NCI-H2081 treated with DMSO at 0.1 percent for 48 hours (cell line): Measurements from ENCODE around the gene C2CD4A.

Experiments
- DNase-seq: peaks from one replicate; lab custom pipeline; 2025; lab: John Stamatoyannopoulos, UW

The C2CD4A gene

DNA sequence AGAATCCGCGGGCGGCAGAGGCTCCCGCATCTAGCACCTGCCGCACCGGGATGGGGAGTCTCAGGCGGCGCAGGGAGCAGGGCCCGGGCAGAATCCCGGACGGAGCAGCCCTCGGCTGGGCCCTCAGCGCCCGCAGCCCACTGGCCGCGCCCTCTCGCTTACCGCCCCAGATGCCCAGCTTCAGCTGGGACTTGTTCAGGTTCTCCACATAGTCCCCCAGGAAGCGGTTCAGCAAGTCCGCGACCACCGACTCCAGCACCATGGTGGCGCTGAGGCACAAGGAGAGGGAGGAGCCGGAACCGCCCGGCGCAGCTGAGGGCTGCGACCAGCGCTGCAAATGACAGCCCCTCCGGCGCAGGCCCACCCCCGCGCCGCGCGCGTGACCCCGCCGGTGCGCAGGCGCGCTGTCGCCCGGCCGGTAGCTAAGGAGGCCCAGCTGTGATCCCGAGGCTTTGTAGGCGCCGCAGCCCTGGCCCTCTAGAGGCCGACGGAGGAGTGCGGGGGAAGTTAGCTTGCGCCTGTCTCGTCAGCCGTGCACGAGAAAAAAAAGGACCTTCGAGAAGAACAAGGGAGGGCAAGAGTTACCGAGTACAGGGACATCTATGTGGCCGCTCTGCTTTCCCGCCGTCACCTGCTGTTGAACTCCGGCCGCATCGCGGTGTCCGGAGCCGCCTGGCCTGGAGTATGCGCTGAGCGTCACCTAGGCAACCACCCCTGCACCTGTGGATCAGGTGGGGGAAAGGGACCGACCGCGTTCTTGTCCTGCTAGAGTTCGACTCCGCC lies 6.5 kb upstream of the C2CD4A start, which contains the start of gene VPS13C:
TSS of gene VPS13C (minus strand) at position 335 of the 783 bp plus-strand sequence. CDS start at position 262, 73 bp downstream.
- DNase-seq, result peak; percentile 81

DNA sequence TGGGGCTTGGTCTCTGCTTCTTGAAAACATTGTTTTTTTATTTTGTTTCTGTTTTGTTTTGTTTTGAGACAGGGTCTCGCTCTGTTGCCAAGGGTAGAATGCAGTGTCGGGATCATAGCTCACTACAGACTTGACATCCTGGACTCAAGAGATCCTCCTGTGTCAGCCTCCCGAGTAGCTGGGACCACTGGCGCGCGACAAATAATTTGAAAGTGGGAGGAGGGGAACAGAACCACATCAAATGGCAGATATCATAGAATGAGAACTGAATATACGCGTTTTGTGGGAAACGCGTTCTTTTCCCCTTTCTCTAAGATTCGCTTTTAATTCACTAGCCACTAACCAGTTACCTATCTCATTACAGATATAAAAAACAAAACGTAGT lies 5.9 kb upstream of the C2CD4A start:
- DNase-seq, result no peak

DNA sequence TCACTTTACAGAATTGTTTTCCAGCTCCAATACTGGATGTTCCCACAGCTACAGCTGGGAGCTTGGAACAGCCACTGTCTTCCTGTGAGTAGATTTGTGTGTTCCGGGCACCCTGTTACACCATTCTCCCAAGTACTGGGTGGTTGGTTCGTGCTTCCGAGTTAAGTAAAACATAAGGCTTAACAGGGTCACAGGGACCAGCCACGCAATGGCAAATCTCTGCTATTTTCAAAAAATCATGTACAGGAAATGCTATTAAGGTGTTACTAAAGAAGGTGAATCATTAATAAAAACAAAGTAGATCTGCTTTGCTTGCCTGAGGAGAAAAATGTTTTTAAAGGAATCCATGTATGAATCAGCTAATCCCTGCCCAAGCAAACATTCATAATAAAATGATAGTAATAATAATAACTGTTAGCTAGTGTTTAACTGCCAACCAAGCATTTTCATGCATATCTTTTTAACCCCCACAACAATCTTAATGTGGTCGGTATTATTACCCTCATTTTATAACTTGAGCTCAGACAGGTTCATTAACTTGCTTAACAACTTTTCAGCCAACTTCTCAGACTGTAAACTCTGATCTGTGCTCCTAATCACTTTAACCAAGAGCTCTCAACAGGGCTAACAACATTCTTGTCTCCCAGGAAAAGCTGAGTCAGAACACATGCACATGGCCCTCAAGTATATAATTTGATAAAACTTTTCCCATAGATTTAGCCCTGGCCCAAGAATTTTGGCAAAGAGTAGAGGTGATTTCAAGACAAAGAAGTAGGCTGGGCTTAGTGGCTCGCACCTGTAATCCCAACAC lies 2.7 kb upstream of the C2CD4A start:
- no peak for DNase-seq

DNA sequence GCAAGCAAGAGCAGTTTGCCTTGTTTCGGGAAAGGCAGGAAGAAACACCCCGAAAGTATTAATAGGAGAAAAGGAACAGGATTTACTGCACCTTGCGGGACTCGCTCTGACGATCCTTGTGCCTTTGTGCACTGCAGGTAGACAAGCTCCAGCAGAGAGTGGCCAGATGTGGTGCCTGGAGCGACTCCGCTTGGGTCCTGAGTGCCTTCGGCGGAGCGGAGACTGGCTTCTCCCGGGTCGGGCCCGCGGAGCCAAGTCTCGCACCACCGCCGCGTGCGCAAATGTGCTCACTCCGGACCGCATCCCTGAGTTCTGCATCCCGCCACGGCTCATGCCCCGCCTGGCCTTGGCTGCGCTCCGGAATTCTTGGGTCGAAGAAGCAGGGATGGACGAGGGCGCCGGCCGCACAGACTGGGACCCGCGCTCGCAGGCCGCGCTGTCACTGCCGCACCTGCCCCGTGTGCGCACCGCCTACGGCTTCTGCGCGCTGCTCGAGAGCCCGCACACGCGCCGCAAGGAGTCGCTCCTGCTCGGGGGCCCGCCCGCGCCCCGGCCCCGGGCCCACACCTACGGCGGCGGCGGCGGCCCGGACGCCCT lies 769 bp downstream of the C2CD4A start:
- DNase-seq, result no peak

DNA sequence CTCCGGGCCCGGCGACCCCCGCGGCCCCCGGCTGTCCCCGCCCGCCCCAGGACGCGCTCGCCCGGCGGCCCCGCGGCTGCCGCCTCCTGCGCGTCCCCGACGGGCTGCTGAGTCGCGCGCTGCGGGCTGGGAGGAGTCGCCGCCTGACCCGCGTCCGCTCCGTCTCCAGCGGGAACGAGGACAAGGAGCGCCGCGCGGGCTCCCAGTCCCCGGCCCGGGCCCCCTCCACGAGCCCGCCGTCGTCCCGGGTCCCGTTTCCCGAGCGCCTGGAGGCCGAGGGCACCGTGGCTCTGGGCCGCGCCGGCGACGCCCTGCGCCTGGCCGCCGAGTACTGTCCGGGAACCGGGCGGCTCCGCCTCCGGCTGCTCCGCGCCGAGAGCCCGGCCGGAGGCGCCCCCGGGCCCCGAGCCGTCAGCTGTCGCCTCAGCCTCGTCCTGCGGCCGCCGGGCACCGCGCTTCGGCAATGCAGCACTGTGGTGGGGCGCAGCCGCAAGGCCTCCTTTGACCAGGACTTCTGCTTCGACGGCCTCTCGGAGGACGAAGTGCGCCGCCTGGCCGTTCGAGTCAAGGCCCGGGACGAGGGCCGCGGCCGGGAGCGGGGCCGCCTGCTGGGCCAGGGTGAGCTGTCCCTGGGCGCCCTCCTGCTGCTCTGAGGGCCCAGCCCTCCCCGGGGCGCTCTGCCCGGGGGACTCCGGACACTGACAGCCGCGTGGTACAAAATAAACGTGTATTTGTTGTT lies 1.5 kb downstream of the C2CD4A start:
- no peak for DNase-seq

DNA sequence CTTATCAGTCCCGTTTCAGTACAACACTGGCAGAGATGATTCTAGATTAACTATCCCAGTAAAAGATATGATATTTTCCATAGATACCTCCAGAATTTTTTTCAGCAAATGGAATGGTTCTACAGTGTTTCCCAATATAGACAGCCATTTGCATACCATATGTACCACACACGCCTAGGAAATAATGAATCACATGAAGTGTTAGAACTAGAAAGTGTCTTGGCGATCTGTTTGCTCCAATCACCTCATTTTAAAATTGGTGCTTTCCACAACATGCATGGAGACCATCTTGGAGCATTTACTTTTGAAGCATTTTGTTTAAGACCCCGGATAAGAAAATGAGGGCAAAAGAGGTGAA lies 2.0 kb downstream of the C2CD4A start:
- no peak for DNase-seq

DNA sequence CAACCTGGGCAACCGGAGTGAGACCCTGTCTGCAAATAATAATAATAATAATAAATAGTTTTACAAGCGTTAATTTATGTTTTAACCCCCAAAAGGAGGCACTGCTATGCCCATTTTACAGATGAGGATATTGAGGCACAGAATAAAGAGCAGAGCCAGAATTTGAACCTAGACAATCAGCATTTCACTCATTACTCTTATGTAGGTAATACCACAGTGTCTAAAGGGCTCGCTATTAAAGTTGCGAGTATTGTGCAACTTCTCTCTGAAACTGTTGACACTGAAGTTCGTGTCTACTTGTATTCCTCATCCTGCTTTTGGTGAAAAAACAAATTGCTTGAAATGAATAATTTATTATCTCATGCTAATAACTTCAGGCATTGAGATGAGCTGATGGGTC lies 2.8 kb downstream of the C2CD4A start:
- DNase-seq, result no peak

DNA sequence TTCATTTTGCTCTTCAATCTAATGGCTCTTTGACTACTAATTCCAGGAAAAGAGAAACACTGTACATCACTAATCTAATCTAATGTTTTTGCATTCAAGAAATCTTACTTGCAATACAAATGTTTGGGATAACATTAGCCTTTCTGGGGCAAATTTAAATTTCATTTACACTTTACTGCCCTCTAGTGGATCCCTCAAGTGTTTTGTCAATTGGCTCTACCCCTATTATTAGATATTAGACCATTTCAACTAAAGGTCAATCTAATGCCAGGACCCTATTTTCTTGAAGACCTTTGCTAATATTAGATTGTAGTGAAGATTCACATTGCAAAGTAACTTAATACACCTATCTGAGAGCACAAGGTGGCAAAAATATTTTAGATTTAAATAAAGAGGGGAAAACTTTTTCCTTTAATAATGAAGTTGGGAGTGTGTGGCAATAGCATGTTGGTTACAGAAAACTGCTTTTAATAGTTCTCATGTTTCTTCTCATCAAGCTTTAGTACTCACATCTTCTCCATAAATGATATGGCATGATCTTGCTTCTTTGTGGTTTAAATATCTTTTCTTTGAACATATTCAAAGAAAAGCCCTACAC lies 5.0 kb downstream of the C2CD4A start:
- DNase-seq, result no peak

DNA sequence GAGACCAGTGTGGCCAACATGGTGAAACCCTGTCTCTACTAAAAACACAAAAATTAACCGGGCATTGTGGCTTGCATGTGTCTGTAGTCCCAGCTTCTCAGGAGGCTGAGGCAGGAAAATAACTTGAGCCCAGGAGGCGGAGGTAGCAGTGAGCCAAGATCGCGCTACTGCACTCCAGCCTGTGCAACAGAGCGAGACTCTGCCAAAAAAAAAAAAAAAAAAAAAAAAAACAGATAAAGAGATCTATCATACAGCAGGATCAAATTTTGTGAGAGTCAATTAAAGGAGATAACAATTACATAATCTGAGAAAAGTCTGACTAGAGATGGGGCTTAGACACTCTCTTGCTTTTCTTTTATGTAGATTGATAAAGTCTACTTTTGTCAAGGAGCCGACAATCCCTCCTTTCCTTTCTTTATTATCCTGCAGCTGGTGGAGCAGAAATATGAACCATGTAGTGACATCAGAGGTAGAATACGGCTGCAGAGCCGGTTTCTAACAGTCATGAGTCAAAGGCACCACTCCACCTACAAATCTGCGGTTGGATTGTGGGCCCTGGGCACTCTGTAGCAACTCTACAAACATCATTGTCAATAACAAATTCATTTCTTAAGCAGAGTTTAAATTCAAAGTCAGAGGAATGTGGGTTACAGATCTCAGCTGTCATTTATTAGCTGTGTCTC lies 9.0 kb downstream of the C2CD4A start:
- no peak for DNase-seq

DNA sequence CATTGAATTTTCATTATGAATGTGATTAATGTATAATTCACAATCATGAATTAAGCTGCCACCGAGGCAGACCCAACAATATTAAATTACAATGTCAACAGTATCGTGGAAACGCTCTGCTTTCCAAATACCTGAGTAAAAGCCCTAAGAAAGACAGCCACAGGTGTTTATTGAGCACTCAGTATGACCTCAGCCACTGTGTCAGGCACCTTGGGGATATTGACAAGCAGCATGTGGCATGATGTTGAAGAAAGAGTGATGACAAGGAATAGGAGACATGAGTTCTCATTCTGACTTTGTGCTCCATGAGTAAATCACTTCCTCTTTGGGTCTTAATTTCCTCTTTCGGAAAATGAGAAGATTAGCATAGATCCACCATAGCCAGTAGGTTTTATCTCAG lies 12.8 kb downstream of the C2CD4A start:
- DNase-seq, result no peak

DNA sequence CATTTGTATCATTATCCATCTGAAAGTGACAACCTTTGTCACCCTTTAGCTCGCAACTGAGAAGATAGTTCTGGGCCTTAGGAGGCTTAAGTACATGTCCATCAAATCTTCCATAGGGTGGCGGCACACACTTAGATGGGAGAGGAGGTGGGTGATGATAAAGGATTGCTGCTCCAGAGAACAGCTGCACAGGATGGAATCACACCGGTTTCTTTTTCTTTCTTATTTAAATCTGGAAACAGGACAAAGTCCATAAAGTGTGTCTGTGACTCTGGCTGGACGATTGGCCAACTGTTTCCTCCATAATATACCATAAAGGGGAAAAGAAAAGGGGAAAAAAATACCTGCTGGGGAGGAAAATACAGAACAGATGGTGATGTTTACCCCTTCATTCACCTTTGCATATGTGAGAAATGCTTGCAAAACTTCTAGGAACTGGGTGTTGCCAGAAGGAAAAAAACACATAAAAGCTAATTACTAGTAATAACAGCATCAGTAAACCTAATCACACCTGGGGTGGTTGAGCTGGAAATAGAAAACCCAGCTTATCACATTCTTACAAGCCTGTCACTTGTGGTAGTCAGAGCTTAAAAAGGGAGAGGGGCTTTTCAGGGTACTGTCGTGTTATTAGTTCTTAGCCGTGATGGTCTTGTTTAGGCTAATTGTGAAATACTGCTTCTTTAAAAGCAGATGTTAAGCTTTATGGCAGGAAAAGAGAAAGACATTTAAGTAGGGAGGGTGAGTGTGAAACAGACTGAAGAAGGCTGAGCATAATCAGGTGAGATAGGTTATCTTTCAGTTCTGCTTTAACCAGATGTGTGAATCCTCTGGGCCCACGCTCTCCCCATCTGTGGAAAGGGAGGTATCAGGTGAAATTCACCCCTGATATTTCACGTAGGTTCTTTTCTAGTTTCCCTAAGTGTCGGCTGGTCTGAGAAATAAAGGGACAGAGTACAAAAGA lies 16.7 kb downstream of the C2CD4A start:
- no peak for DNase-seq

DNA sequence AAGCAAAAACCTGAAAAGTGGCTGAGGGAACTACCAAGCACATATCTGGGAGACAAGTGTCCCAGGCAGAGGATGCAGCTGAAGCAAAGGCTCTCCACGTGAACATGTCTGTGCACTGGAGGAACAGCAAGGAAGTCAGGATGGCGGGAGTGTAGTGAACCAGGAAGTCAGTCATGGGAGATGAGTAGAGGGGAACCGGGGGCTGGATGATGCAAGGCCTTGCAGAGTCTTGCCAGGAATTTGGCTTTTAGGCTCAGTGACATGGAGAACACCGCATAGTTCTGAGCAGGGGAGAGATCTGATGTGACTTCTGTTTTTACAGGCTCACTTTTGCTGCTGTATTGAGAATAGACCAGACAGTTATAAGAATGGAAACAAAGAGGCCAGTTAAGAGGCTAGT lies 19.0 kb downstream of the C2CD4A start:
- DNase-seq, result no peak

DNA sequence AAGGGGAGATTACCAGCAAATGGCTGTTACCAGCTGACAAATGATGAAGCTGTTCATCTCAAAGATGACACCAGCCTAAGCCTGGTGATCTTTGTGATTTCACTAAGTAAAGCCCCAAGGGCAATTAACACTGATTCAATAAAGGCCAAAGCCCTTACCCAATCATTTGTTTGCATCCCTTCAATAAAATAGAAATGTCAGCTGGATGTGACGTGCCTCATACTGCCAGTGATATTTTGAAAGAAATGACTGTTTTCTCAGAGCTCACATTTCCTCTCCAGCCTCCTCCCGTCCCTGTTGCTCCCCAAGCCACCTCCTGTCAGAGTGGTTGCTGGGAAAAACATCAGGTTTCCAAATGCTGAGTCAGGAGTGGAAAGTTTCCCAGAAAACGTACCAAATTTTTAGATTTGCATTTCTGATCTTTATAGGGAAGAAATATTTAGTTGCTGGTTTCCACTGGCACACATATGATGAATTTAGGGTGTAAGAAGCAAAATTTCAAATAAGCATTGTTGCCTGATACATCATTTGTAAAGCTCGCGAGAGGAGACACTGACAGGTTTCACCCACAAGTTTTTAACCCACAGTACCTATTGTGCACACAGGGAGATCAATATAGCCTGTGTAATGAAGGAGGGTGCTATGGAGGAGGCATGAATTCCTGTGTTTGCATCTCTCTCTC lies 21.0 kb downstream of the C2CD4A start:
- DNase-seq, result peak; percentile 64

DNA sequence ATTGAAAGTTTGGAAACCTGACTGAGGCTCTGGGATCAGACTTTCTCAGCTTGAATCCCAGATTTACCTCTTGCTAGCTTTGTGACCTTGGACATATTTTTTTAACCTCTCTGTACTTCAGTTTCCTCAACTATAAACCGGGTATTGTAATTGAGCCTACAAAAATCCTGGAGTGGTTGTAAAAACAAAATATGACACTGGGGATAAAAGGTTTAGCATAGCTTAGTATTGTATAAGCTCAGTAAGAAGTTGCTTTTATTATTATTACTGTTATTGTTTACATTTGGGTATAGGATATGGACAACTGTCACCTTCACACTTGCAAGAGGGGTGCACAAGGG lies 21.5 kb downstream of the C2CD4A start:
- DNase-seq, result no peak

DNA sequence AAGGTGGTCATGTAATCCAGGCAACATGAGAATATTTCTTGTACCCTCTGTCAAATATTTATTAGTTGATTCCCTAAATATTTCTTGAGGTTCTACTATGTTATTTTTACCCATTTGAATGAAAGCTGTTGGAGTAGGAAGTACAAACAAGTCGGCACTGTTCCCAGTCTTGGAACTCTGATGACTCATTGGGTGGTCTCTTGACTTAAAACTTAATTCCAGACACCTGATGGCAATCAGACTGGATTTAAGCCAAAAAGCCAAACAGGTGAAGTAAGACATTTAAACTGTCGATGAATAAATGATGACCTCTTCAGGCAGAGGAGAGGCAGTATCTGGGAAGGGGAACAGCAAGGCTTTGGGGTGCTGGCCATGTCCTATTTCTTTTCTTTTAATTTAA lies 22.8 kb downstream of the C2CD4A start:
- DNase-seq, result no peak

DNA sequence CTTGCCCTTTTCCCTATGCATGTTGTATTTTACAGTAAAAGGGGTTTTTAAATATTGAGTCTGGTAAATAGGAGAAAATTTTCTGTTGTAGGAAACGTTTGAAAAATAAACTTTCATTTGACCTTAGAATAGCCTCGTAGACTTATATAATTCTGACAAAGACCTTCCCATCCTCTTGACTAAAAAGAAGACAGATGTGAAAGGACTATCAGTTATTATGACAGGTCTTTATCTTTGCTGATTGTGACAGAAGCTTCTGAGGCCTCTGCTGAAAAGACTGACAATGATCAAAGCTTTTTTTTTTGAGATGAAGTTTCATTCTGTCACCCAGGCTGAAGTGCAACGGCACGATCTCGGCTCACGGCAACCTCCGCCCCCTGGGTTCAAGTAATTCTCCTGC lies 24.2 kb downstream of the C2CD4A start:
- no peak for DNase-seq

DNA sequence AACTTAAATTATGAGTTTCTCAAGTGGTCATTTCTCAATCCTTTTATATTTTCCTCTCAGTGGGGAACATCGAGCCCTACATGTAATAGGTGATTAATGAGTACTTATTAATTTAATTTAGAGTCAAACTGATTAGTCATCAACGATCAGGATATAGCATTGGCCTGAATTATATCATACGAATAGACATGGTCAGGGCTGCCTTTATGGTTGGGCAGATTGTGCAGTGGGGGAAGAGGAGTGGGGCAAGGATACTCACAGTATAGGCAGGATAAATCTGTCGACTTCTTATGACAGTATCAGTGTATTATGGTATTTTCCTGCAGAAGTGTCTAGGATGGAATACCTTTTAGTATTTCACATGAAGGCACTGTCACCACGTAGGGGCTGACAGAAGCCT lies 27.0 kb downstream of the C2CD4A start:
- DNase-seq, result no peak

DNA sequence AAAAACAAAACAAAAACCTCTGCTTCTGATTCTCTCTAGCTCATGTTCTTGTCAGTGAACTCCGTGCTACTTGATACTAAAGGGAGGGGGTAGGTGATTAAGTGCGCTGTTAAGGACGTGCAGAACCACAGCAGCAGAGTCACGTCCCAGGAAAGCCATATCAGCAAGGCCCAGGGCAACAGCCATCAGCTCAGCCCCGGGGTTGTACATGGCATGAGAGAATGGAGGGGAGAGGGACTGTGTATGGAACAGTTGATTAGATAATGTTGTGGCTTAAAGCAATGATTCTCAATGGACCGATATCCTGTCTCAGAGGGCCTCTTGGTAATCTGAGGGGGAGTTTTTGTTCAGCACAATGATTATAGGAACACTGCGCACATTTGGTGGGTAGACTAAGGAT lies 27.6 kb downstream of the C2CD4A start:
- no peak for DNase-seq

DNA sequence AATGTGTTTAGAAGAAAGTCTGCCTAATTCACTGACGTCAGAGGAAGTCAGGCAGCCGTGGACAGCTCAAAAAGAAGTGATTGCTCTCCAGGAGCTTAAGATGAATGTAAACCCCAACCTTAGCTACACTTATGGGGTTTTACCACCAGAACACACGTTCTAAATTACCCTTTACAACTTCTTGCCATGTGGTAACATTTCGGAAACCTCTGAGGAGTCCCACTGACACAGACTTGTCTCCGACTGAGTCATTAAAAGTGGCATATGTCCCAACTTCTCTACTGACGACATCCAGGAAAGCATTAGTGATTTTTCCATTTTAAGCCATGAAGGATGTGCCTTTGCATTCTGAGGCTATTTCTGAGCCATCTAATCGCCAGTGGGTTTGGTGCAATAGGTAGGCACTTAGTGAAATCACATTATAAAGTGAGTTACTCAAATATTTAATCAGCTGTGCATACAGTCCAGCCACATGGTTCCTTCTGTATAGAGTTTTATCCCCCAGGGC lies 32.4 kb downstream of the C2CD4A start:
- DNase-seq, result peak; percentile 80

DNA sequence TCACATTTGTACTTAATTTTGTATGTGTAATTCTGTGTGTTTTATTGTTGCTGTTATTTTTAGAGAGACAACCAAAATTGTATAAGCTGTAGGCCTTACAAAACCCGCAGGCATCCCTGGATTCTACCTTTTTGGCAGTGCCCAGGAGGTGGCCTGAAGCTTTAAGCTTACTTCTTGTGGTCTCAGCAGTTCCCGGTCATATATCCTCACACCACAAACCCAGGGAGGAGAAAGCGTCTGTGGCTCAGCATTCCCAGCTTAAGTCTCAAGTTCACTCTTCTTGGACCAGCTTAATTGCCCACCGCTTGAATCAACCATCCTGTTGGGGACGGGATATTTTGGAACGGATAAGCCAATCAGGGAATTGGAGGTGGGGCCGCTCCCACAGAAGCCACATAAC lies 36.7 kb downstream of the C2CD4A start:
- DNase-seq, result no peak
